ENCODE results near the gene DENND1A.

DNA sequence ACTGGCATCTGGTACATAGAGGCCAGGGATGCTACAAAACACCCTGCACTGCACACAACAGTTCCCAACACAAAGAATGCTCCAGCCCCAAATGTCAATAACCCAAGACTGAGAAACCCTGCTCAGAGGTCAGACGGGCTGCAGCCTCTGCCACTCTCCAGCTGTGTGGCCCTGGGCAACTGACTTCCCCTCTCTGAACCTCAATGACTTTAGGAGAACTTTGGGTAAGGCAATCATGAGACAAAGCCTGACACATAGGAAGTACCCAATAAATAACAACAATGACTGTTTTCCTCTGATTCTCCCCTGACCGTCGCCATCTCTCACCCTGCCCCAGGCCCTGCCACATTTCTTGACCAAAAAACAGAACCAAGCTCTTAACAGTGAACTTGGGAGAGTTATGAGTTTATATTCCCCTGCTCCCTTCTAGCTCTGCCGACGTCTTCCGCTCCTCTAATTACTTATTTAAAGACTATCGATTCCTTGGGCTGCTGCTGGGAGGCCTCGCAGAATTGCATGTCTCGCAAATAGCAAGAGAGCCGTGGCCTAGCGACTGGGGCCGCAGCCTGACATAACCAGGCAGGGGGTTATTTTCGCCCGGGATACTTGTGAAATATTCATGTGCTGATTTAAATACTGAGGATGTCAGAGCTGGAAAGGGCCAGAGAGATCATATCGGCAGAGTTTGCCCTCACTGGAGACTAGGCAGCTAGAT lies 598.4 kb downstream of the DENND1A start:
- TF ChIP-seq GATA2 (IDR thresholded peaks at IDR 0.05; ENCODE audit: low read depth, low read length) (no peak), GATA3 (IDR thresholded peaks at IDR 0.05; ENCODE audit: low read depth, low read length) (no peak)

Data from SH-SY5Y (cell line).